ENCODE results near the gene NUDT22. TPM values are rescaled to one million over a fixed set of nuclear protein-coding genes. Genes with fewer than 3 reads are reported as not detected.

Gene NUDT22
- total and polyA plus RNA-seq, 7 experiments from 2014 or later, result 40.7 to 94.0 (median 56.9) TPM

- no peak for ATAC-seq
- ChIA-PET CTCF (interaction anchor here (0.6 to 2.0 kb wide), 4 partner anchors 9 to 69 kb away, joined by 3 to 6 read pairs (median 6); partner anchors contain the start of genes CATSPERZ and FKBP2), POLR2A (interaction anchor here (0.6 to 8.3 kb wide), 13 partner anchors 9 to 1419 kb away, joined by 3 to 94 read pairs (median 5); partner anchors contain the start of genes FERMT3, FKBP2 and PLCB3)
- peak overlapping the region; percentile 20 to 96 (median 89) for H3K4me3 Mint-ChIP-seq
- peaks cover 0 to 7% (median 0%) of the 10 kb centered on the region in 5 donors for H3K36me3 Mint-ChIP-seq
- H3K27ac ChIP-seq (ENCODE audit: low read depth, low read length), result peak overlapping the region; percentile 47
- no peaks in the 10 kb centered on the region for H3K9me3 Mint-ChIP-seq
- H3K27me3 ChIP-seq (ENCODE audit: control insufficient read depth in 2 of 2, insufficient read depth in 2 of 2, low read length in 2 of 2), result no peaks in the 10 kb centered on the region
- peak overlapping the region; percentile 61 to 96 (median 84) for H3K27ac Mint-ChIP-seq
- H3K9me3 ChIP-seq (ENCODE audit: control insufficient read depth in 2 of 3, low read length in 3 of 3), result no peaks in the 10 kb centered on the region
- no peak overlapping the region for H3K4me3 ChIP-seq (ENCODE audit: low read length)
- DNase-seq, result no peak
- H3K36me3 ChIP-seq (ENCODE audit: control insufficient read depth in 2 of 3, insufficient read depth in 3 of 3, low read length in 3 of 3), result peaks cover 0 to 3% (median 0%) of the 10 kb centered on the region in 3 experiments
- H3K27me3 Mint-ChIP-seq, result no peaks in the 10 kb centered on the region
- H3K4me1 ChIP-seq (ENCODE audit: control insufficient read depth in 2 of 2, insufficient read depth in 2 of 2, low read length in 2 of 2), result peaks cover 26 to 37% of the 10 kb centered on the region in 2 donors
- peaks cover 23 to 69% (median 50%) of the 10 kb centered on the region in 7 donors for H3K4me1 Mint-ChIP-seq
- intact Hi-C loops (cut with micrococcal nuclease), result no loop called here
Measured at GRCh38 chr11:64232182-64232966, 6.3 kb downstream of the NUDT22 start.

GRCh38 chr11:64232967-64233315 is 6.9 kb downstream of the NUDT22 start:
- H3K27ac ChIP-seq (ENCODE audit: low read depth, low read length), result peak overlapping the region; percentile 47

GRCh38 chr11:64233913-64234586 is 8.0 kb downstream of the NUDT22 start, which contains the start of gene VEGFB:
TSS of gene VEGFB (plus strand) at chr11:64234584. CDS start at chr11:64234834, 250 bp downstream.
- H3K4me3 Mint-ChIP-seq, result peak within 1 kb of the TSS; percentile 74 to 90 (median 84)
- Histone ChIP-seq H3K36me3 (ENCODE audit: control insufficient read depth in 2 of 3, insufficient read depth in 3 of 3, low read length in 3 of 3) (peaks cover 0 to 19% (median 6%) of the 10 kb centered on the region in 3 experiments), H3K27me3 (ENCODE audit: control insufficient read depth in 2 of 2, insufficient read depth in 2 of 2, low read length in 2 of 2) (no peaks in the 10 kb centered on the region), H3K4me3 (ENCODE audit: low read length) (peak within 1 kb of the TSS; percentile 56), H3K27ac (ENCODE audit: low read depth, low read length) (peak within 1 kb of the TSS; percentile 76), H3K9me3 (ENCODE audit: control insufficient read depth in 2 of 3, low read length in 3 of 3) (no peaks in the 10 kb centered on the region), H3K4me1 (ENCODE audit: control insufficient read depth in 2 of 2, insufficient read depth in 2 of 2, low read length in 2 of 2) (peaks cover 22 to 33% of the 10 kb centered on the region in 2 donors)
- DNase-seq (peak; percentile 48 to 81 (median 53)), ATAC-seq (peak; percentile 72)
- peaks cover 0 to 7% (median 0%) of the 10 kb centered on the region in 5 donors for H3K36me3 Mint-ChIP-seq
- CTCF ChIA-PET, result interaction anchor here (1.0 kb wide), 1 partner anchor 10 kb away, joined by 4 read pairs; no protein-coding TSS in a partner anchor
- peaks cover 20 to 53% (median 44%) of the 10 kb centered on the region in 7 donors for H3K4me1 Mint-ChIP-seq
- POLR2A ChIA-PET, result interaction anchor here (1.0 to 8.3 kb wide), 5 partner anchors 11 to 83 kb away, joined by 3 to 94 read pairs (median 7); partner anchors contain the start of genes FERMT3, PRDX5 and TRMT112
- intact Hi-C loops (cut with micrococcal nuclease), result loop anchor here in 1 of 2 donors (1.0 kb wide), 1 partner anchor 8 kb away; the partner anchor contains the start of genes NUDT22 and TRPT1
- H3K27ac Mint-ChIP-seq, result peak within 1 kb of the TSS; percentile 72 to 96 (median 86)
- H3K9me3 Mint-ChIP-seq, result no peaks in the 10 kb centered on the region
- no peaks in the 10 kb centered on the region for H3K27me3 Mint-ChIP-seq

More at GRCh38 chr11:64232967-64233315, 6.9 kb downstream of the NUDT22 start:
- H3K36me3 ChIP-seq (ENCODE audit: control insufficient read depth in 2 of 3, insufficient read depth in 3 of 3, low read length in 3 of 3), result peaks cover 0 to 9% (median 4%) of the 10 kb centered on the region in 3 experiments
- intact Hi-C loops (cut with micrococcal nuclease), result no loop called here
- no peaks in the 10 kb centered on the region for H3K27me3 Mint-ChIP-seq
- no peak overlapping the region for H3K4me3 ChIP-seq (ENCODE audit: low read length)
- peaks cover 23 to 34% of the 10 kb centered on the region in 2 donors for H3K4me1 ChIP-seq (ENCODE audit: control insufficient read depth in 2 of 2, insufficient read depth in 2 of 2, low read length in 2 of 2)
- no peaks in the 10 kb centered on the region for H3K9me3 ChIP-seq (ENCODE audit: control insufficient read depth in 2 of 3, low read length in 3 of 3)
- no peaks in the 10 kb centered on the region for H3K27me3 ChIP-seq (ENCODE audit: control insufficient read depth in 2 of 2, insufficient read depth in 2 of 2, low read length in 2 of 2)
- ChIA-PET CTCF (interaction anchor here (0.6 to 2.0 kb wide), 4 partner anchors 8 to 68 kb away, joined by 3 to 6 read pairs (median 6); partner anchors contain the start of genes CATSPERZ and FKBP2), POLR2A (interaction anchor here (0.6 to 8.3 kb wide), 12 partner anchors 9 to 1419 kb away, joined by 3 to 94 read pairs (median 4); partner anchors contain the start of genes FERMT3, FKBP2 and PLCB3)
- no peaks in the 10 kb centered on the region for H3K9me3 Mint-ChIP-seq
- H3K27ac Mint-ChIP-seq, result peak overlapping the region; percentile 61 to 96 (median 83)
- DNase-seq (no peak), ATAC-seq (no peak)
- H3K4me3 Mint-ChIP-seq, result peak overlapping the region; percentile 71 to 90 (median 83)
- peaks cover 22 to 63% (median 46%) of the 10 kb centered on the region in 7 donors for H3K4me1 Mint-ChIP-seq
- H3K36me3 Mint-ChIP-seq, result peaks cover 0 to 7% (median 0%) of the 10 kb centered on the region in 5 donors

GRCh38 chr11:64234647-64235379 is 8.7 kb downstream of the NUDT22 start:
- H3K36me3 ChIP-seq (ENCODE audit: control insufficient read depth in 2 of 3, insufficient read depth in 3 of 3, low read length in 3 of 3), result peaks cover 0 to 19% (median 6%) of the 10 kb centered on the region in 3 experiments
- DNase-seq (peak; percentile 43 to 70 (median 55)), ATAC-seq (peak; percentile 68)
- CTCF ChIA-PET, result interaction anchor here (1.0 kb wide), 1 partner anchor 9 kb away, joined by 4 read pairs; no protein-coding TSS in a partner anchor
- Mint-ChIP-seq H3K27ac (peak overlapping the region in 8 of 9 donors; percentile 48 to 89 (median 83)), H3K9me3 (no peaks in the 10 kb centered on the region), H3K4me3 (peak overlapping the region; percentile 65 to 90 (median 81)), H3K4me1 (peaks cover 13 to 45% (median 37%) of the 10 kb centered on the region in 7 donors), H3K36me3 (peaks cover 0 to 7% (median 0%) of the 10 kb centered on the region in 5 donors), H3K27me3 (no peaks in the 10 kb centered on the region)
- intact Hi-C loops (cut with micrococcal nuclease), result loop anchor here in 1 of 2 donors (1.0 kb wide), 1 partner anchor 9 kb away; the partner anchor contains the start of genes NUDT22 and TRPT1
- H3K4me1 ChIP-seq (ENCODE audit: control insufficient read depth in 2 of 2, insufficient read depth in 2 of 2, low read length in 2 of 2), result peaks cover 15 to 27% of the 10 kb centered on the region in 2 donors
- no peaks in the 10 kb centered on the region for H3K27me3 ChIP-seq (ENCODE audit: control insufficient read depth in 2 of 2, insufficient read depth in 2 of 2, low read length in 2 of 2)
- no peaks in the 10 kb centered on the region for H3K9me3 ChIP-seq (ENCODE audit: control insufficient read depth in 2 of 3, low read length in 3 of 3)
- H3K4me3 ChIP-seq (ENCODE audit: low read length), result peak overlapping the region; percentile 56
- POLR2A ChIA-PET, result interaction anchor here (0.6 to 8.3 kb wide), 7 partner anchors 10 to 1623 kb away, joined by 3 to 94 read pairs (median 3); partner anchors contain the start of genes CFL1, EHD1, FERMT3 and PRDX5
- peak overlapping the region; percentile 71 for H3K27ac ChIP-seq (ENCODE audit: low read depth, low read length)

- intact Hi-C loops (cut with micrococcal nuclease), result no loop called here
- ATAC-seq (no peak), DNase-seq (no peak)
- H3K4me1 Mint-ChIP-seq, result peaks cover 20 to 49% (median 41%) of the 10 kb centered on the region in 7 donors
- H3K27me3 Mint-ChIP-seq, result no peaks in the 10 kb centered on the region
- H3K9me3 Mint-ChIP-seq, result no peaks in the 10 kb centered on the region
- peak overlapping the region; percentile 71 for H3K27ac ChIP-seq (ENCODE audit: low read depth, low read length)
- H3K4me1 ChIP-seq (ENCODE audit: control insufficient read depth in 2 of 2, insufficient read depth in 2 of 2, low read length in 2 of 2), result peaks cover 20 to 32% of the 10 kb centered on the region in 2 donors
- ChIA-PET POLR2A (interaction anchor here (0.5 to 8.3 kb wide), 9 partner anchors 10 to 1622 kb away, joined by 3 to 94 read pairs (median 3); partner anchors contain the start of genes CFL1, EHD1, FERMT3 and HNRNPUL2), CTCF (no interaction called here)
- peak overlapping the region in 8 of 9 donors; percentile 48 to 89 (median 83) for H3K27ac Mint-ChIP-seq
- peaks cover 0 to 7% (median 0%) of the 10 kb centered on the region in 5 donors for H3K36me3 Mint-ChIP-seq
- H3K4me3 Mint-ChIP-seq, result peak overlapping the region; percentile 65 to 90 (median 81)
- peak overlapping the region; percentile 56 for H3K4me3 ChIP-seq (ENCODE audit: low read length)
- H3K36me3 ChIP-seq (ENCODE audit: control insufficient read depth in 2 of 3, insufficient read depth in 3 of 3, low read length in 3 of 3), result peaks cover 0 to 19% (median 6%) of the 10 kb centered on the region in 3 experiments
- no peaks in the 10 kb centered on the region for H3K27me3 ChIP-seq (ENCODE audit: control insufficient read depth in 2 of 2, insufficient read depth in 2 of 2, low read length in 2 of 2)
- no peaks in the 10 kb centered on the region for H3K9me3 ChIP-seq (ENCODE audit: control insufficient read depth in 2 of 3, low read length in 3 of 3)
Measured at GRCh38 chr11:64235437-64236161, 9.5 kb downstream of the NUDT22 start.
